Brain pericyte (primary cell): ENCODE measurements around the gene PAFAH1B1.
A peak's percentile ranks its signal among the peaks of the same experiment; 100 is the strongest.

Experiments used
- DNase-seq: peaks from one replicate; pipeline ENCODE4 v3.0.0-alpha.2; 2012; ENCODE audit warnings: low read depth, low spot score

Gene PAFAH1B1

DNA sequence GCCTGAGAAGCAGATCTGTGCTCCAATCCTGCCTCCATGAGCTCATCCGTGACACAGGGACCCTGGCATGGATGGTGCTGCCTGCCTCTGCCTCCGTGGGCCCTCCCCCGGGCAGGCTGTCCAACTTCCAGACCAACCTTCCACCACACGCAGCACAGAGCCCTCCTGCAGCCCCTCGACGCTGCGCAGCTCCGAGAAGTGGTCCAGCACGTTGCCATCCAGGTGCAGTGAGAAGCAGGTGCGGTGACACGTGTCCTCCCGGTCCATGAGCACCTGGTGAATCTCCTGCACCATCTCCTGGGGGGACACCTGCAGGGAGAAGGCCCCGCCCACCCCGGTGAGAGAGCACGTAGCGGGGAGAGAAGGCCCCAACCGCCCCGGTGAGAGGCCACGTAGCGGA is 109.7 kb downstream of the PAFAH1B1 start:
- DNase-seq: no peak

DNA sequence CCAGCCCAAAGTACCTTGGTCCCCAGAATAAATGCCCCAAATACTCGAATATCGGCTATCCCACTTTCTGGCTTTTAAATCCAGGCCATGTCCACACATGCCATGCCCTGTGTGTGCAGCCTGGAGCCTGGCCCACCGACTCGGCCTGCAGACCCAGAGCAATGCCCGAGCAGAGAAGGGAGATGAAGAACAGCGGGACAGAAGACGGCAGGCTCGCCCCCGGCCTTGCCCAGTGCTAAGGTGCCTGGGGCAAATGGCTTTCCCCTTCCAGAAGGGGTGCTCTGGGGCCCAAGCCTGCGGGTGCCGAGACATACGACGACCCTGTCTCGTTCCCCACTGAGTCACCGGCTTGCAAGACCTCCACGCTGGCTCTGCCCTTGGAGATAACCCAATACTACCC is 110.2 kb downstream of the PAFAH1B1 start:
- no peak for DNase-seq

DNA sequence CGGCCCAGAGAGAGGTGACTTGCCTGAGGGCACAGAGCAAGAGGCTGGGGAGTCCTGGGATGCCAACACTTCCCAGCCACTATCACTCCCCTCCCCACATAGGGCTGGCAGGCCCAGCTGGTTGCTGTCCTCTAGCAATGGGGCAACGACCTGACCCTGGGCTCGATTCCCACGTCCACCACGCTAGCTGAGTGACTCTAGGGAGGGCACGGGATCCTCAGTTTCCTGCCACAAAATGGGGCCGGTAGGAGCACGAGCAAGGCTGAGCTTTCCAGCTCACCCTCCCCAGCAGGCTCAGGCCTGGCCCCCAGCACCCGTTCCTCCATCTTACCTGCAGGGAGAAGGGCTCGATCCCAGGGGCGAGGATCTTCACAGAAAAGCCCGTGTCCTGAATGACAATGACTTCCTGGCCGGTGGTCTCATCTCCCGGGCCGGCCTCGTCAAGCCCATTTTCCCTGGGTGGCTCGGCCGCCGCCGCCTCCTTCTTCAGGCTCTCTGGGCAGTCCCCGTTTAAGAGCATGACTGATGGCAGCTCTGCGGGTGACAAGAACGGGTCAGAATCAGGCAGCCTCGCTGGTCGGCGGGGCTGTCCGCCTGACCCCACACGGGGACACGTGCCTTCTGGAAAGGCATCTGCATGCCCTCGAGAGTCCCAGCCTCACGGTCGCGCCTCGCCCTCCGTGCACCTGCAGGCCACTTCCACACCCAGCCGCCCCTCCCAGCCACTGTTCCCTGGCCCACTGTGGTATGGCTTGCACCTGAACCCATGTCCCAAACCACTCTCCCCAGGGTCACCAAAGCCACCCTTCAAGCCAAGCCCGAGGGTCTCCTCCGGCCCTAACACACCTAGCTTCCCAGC is 110.8 kb downstream of the PAFAH1B1 start:
- DNase-seq: no peak

DNA sequence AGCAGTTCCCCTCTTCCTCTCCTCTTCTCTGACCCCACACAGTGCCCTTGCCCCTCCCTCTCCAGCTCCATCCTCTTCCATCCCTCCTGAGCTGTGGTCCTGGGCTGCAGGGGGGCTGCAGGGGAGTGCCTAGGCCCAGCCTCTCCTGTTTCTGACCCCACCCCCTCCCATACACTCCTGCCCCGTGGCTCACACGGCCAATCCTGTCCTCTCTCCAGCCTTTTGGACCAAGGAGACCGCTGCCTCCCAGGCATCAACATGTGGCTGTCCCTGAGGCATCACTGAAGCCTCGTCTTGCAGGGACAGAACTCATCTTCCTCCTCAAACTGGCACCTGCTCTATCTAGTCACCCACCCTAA is 111.4 kb downstream of the PAFAH1B1 start:
- no peak for DNase-seq

DNA sequence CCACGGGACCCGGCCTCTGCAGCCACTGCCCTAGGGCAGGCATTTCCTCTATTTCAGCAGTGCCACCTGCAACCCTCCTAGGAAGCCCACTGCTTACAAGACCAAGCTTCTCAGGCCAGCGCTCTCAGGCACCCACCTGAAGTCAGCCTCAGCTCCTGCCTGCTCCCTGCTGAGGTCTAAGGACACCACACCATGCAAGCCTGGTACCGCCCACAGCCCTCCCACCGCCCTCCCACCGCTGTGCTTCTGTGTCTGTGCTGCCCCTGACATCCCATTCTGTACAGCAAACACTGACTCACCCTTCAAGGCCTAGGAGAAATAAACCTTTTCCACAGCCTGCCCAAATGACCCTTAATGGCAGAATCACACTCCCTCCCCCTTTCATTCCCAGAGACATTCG is 111.8 kb downstream of the PAFAH1B1 start:
- DNase-seq: no peak

DNA sequence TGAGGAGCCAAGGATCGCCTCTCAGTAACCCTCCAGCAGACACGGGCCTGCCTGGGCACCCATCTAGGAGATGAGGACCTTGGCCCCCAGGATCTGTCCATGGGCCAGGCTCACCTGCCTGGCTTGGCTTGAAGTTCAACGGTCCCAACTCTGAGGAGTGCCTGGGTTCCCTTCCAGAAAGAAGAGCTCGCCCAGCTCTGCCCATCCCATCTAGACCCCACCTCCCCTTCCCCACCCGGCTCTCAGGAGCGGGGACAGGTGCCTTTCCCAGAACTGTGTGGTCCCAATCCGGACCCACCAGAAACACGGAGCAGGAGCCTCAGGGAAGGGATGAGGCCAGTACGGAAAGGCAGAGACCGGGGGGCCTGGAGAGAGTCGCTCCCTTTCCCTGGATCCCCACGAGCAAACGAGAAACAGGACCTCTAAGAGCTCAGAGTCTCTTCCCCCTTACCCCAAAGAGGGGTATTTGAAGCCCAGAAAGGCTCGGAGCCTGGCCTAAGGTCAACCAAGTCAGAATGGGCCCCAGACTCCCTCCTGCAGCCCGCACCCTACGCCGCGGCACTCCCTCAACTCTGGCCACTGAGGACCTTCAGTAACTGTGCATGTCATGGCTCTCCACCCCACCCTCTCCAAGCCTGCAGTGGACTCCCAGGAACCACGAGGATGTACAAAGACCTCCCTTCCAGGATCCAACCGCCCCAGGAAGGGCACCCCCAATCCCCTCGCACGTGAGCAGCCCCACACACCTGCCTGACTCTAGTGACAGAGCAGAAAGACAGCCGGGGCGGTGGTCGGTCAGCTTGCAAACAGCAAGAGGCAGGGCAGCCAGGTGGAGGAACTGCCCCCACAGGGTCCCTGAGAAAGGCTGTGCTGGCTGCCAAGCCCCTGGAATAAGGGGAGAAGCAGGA is 112.7 kb downstream of the PAFAH1B1 start:
- no peak for DNase-seq

DNA sequence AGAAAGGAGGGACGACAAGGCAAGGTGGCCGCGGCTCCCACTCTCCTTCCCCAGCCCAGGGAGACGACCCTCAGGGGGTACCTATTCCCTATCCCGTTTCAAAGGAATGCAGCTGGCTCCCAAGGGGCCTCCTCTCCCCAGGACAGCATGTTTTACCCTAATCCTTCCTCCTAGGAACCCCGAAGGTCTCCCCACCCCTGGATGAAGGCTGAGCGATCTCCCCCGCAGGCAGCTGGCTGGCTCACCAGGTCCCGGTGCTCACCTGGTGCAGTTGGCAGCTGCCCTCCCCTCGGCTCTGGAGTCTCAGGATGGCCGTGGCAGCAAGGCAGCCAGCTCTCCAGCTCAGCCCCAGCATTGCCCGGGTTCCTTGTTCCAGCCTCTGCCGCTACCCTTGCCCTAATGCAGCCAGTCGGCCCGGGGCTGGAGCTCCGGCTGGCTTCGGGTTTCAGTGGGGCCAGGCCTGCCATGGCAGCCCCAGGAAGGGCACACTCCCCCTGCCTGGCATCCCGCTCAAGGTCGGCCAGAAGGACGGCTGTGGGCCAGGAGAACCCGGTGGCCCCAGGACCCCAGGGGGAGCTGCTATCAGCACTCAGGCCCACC is 113.6 kb downstream of the PAFAH1B1 start:
- no peak for DNase-seq

DNA sequence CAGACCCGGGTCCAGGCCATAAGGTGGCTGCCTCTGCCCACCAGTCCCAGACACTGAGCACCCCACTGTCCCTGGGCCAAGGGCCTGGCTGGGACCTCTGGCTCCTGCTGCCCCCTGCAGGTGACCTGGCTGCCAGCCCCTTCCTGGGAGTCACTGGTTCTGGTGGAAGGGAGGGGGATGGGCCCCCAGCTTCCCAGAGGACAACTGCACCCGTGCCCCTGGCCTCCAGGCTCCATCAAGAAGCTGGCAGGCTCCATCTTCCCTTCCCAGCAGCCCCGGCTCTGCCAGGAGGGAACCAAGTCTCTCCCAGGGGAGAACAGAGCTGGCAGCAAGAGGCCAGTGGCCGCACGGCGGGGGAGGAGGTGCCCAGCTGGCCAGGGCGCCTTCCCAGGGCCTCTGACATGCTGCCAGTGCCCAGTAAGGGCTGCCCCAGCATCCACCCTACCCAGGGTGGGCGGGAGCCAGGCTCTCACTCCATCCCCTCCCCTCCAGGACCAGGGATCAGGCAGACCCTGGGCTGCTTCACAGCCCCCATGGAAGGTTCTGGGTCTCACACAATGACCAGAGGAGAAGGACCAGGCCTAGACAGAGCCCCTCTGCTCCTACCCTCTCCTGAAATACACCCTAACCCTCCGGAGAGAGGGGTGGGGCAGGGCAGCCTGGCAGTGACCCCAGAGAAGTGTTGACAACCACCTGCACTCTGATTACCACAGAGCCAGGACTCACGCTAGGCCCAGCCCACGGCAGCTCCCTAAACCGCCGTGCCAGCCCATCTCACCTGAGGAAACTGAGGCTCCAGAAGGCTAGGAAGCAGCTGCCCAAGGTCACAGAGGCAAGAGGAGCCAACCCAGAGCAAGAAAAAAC is 114.5 kb downstream of the PAFAH1B1 start:
- no peak for DNase-seq

DNA sequence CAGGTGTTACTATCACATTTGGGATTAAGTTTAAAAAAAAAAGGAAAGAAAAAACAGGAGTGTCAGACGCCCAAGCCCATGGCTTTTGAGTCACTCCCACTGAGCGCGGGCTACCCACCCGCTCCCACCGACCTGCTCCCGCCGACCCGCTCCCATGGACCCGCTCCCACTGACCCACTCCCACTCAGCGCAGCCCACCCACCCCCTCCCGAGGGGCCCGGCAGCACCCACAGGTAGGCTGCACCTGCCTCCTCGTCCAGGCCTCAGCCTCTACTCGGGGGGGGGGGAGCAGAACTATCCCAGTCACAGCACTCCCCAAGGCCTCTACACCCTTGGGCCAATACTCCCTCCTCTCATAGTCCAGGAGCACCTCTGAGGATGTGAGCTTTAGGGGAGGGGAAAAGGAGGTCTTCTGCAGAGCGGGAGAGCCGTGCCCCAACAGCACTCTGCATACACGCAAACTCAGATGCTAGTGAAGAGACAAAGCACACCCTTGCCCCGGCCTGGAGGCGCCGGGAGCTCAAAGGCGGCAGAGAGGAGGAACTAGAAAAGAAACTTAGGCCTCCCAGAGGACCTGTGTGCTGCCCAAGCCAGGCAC is 115.2 kb downstream of the PAFAH1B1 start:
- no peak for DNase-seq

DNA sequence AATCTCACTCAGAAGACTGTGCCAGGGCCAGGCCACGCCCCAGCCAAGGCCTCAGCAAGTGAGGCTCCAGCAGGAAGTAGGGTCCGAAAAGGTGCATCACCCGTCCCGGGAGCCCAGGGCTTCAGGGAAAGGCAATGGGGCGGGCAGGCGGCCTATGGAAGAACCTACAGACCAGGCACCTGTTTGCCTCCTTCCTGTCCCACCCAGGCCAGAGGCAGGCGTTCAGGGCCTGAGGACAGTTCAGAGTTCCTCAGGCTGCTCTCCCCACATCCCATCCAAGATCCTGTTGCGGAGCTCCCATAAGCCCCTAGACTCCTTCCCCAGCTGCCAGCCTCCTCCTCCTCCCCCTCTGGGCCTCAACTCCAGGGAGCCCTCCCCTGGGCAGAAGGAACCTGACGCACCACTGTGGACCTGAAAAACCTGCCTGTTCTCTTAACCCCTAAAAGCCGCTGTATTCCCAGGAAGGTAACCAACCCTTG is 115.8 kb downstream of the PAFAH1B1 start:
- DNase-seq: no peak

DNA sequence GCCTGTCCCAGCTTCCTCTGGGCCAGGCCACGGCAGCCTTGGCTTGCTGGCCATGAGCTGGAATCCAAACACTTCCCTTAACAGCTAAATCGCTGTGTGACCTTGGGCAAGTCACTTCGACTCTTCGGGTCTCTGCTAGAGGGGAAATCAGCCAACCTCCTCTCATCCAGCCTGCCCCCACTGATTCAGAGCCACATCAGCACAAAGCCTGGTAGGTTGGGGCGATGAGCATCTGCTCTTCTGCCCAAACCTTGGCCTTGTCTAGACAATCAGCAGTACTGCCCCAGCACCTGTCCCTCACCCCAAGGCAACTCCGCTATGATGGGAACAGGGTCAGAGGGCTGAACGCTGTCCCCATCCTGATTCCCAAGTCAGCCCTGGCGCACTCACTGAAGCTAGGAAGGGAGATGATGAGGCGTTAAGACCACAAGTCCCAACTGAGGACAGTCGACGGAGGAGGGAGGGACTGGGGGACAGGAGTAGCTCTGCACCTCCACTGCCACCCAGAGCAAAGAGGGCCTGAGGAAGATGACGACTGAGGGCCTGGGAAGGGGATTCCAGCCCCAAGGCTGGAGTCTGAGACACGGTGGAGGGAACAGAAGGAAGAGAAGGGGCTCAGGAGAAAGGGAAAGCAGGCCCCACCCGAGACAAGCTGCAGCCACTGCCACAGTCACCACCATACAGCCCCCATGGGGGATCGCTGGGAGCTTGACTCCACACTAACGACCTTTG is 116.8 kb downstream of the PAFAH1B1 start:
- no peak for DNase-seq

DNA sequence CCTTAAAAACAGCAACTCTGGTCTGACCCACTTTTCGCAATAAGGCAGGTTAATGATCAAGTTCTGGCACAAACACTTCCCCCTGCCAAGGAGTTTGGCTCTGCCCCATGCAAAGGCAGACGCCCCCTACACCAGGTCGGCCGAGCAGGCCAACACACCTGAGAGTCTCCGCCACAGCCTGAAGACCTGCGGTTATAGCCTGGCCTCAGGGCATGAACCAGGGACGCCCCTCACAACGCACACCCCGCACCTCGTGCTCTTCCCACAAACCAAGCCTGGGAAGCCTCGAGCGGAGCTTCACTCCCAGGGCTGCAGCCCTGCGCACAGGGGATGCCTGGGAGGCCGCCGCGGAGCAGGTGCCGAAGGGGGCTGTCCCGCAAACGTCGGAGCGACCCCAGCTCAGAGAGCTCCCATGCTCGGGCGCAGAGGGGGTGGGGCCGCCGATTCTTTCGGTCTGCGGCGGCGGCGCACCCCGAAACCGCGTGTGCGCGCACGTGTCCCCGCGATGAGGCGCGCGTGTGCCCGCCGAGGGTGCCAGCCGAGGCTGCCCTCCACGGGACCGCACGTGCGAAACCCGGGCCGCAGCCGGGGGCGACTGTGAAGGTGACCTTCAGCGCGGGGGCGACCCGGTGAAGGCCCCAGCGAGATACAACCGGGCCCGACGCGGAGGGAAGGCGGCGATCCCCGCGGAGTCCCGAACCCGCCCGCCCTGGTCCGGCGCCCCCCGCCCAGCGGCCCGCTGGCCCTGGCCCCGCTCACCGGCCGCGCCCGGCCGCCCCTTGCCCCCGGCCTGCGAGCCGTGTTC is 117.6 kb downstream of the PAFAH1B1 start:
- no peak for DNase-seq

DNA sequence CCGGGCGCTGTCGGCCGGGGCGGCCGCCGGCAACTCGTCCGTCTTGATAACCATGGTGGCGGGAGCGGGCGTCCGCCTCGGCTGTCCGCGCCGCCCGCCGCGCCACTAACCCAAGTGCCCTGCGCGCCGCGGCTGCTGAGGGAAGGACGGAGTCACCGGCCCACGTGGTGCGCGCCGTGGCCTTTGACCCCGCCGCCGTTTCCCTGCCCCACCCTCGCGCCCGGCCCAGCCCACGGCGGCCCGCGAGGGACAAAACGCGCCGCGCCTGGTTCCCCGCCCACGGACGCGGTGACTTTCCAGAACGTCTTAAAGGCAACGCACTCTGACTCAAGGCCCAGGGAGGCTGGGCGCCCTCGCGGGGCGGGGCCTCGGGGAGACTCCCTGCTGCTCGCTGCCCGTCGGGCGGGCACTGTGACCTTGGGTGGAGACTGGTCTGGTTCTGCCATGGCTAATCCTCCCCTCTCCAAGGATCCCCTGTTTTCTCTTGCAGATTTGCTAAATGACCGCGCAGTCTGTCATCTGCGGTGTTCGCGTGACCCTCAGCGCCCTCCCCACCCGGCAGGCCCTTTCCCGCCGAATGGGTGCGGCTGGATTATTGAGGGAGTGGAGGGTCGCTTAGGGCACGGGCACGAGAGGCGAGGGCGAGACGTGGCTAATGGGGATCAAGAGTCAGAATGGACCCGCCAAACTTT is 118.3 kb downstream of the PAFAH1B1 start, which contains the start of gene CLUH:
CLUH (minus strand) TSS at position 157 of the 692 bp plus-strand sequence; CDS start at position 54, 103 bp downstream.
- peak; percentile 89 for DNase-seq

DNA sequence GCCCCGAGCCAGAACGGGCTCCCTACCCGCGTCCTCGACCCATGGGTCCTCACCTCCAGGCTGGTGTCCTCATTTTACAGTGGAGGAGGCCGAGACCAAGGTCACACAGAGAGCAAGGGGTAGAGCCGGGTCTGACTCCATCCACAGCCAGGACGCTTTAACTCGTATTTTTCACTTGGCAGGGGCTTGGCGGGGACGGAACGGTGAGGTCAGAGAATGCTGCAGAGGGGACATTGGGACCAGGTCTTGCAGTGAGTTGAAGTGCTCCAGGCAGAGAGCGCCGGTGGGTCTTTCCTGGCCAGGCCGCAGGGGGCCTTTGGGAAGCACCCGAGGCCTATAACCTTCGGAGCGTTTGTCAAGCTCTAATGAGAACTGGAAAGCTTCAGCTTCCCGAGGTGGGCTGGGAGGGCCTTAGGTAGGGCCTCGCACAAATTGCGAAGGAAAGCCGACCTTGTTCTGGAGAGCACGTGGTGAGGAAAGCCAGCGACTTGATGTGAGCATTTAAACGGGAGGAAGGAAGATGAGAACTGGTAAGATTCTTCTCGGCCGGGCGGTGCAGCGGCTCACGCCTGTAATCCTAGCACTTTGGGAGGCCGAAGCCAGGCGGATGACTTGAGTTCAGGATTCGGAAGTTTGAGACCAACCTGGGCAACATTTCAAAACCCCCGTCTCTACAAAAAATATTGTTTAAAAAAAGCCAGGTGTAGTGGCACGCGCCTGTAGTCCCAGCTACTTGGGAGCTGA is 119.0 kb downstream of the PAFAH1B1 start:
- DNase-seq: no peak

DNA sequence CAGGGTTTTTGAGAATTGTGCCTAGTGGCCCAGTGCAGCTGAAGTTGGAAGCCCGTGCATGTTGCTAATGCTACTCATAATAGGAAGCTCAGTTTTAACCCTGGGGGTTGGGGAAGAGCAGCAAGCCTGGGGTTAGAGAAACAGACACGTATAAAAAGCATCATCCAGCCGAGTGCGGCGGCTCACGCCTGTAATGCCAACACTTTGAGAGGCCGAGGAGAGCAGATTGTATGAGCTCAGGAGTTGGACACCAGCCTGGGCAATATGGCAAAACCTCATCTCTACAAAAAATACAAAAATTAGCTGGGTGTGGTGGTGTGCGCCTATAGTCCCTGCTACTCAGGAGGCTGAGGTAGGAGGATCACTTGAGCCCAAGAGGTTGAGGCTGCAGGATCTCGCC is 120.4 kb downstream of the PAFAH1B1 start:
- DNase-seq: no peak

DNA sequence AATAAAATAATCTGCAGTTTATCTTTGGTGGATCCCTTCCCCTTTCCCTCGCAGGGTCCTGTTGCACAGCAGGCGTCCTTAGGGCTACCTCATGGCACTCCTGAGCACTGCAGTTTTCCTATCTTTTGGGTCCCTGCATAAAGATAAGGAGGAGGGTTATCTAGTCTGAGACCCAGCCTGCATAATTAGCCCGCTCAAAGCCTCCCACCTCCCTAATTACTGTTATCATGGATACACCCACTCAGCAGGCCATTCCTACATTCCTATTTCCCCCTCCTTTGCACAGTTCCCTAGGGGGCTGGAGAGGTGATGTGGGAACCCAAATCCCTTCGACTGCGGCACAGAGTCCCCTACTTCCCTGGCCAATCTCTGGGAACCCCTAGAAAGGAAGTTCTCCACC is 123.2 kb downstream of the PAFAH1B1 start:
- DNase-seq: no peak

DNA sequence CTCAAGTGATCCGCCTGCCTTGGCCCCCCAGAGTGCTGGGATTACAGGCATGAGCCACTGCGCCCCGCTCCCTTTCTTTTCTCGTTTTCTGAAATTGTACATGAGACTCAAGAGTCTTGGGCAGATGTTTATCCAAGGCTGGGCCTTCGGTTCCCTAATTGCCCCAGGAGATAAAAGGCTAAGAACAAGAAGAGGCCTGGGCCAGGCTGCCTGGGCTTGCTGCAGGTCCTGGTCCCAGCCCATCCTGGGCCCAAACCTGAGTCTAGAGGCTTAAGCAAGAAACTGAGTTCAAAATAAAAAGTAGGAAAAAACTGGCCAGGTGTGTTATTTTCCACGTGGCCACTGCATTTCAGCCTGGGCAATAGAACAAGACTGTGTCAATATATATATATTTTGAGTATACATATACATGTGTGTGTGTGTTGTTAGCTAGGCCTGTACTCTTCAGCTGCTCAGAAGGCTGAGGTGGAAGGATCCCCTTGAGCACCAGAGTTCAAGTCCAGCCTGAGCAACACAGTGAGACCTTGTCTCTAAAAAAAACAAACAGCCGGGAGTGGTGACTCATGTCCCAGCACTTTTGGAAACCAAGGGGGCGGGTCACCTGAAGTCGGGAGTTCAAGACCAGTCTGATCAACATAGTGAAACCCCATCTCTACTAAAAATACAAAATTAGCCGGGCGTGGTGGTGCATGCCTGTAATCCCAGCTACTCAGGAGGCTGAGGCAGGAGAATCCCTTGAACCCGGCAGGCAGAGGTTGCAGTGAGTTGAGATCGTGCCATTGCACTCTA is 124.9 kb downstream of the PAFAH1B1 start:
- no peak for DNase-seq
